ENCODE results near the gene MORF4L2. TPM values are rescaled to one million over a fixed set of nuclear protein-coding genes. Genes with fewer than 3 reads are reported as not detected.
A peak's percentile ranks its signal among the peaks of the same experiment; 100 is the strongest.

MORF4L2 gene, protein sequence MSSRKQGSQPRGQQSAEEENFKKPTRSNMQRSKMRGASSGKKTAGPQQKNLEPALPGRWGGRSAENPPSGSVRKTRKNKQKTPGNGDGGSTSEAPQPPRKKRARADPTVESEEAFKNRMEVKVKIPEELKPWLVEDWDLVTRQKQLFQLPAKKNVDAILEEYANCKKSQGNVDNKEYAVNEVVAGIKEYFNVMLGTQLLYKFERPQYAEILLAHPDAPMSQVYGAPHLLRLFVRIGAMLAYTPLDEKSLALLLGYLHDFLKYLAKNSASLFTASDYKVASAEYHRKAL
- polyA plus RNA-seq (2013, experiment 1 of 2) = 460 TPM
- polyA plus RNA-seq (2013, experiment 2 of 2) = 455 TPM

DNA sequence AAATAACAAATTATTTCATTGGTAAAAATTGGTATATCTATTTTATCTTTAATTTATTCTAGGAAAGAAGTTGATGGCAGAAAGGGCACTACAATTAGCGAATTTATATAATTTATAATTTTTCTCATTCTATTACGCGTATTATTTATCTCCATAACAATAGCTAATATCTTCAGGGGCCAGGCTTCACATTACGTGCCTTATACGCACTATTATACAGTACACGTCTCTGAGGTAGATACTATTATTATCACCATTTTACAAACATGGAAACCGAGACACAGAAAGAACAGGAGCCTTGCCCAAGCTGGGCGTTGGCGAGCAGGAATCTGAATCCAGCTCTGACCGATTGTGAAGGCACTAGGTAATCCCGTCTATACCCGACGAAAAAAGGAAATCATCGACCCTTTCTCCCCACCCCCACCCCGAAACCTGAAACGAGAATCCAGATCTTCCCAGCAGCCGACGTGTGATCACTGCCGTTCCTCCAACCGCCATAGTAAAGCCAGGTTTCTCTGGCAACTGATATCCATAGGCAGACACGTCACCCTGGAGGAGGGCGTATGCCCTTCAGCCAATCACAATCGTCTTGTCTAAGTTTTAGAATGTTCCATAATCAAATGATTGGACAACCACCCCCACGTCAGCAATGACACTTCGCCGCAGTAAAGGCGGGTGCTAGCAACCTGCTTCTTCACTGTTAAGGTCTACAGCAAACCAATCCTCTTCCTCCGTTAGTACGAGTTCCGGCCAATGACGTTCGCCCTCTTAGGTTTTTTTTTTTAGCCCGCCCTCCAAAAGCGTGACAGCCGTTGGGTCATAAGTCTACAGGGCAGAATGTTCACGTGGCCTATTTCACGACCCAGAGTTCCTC is at the start of gene MORF4L2:
Gene MORF4L2, minus strand, starts transcription at position 501 of the 874 bp plus-strand sequence. CDS start 9,672 bp downstream, outside the sequence.
- peak within 1 kb of the TSS; percentile 64 for H3K4me3 ChIP-seq (ENCODE audit: extremely low read depth, insufficient read depth, low read length, poor library complexity, severe bottlenecking)
- peaks cover 29% of the 10 kb centered on the region for H3K36me3 ChIP-seq (ENCODE audit: control insufficient read depth, insufficient read depth, low read length)
- 0% methylated on average over 10 to 12 of the region's 37 CpGs for WGBS, 2 experiments (ENCODE audit: insufficient coverage in 2 of 2)
- peak within 1 kb of the TSS; percentile 99 for H3K27ac ChIP-seq (ENCODE audit: low read depth, low read length, severe bottlenecking)
- no peaks in the 10 kb centered on the region for H3K4me1 ChIP-seq (ENCODE audit: control insufficient read depth, insufficient read depth, low read length, poor library complexity, severe bottlenecking)
- H3K9me3 ChIP-seq (ENCODE audit: control insufficient read depth, low read length) = no peaks in the 10 kb centered on the region

DNA sequence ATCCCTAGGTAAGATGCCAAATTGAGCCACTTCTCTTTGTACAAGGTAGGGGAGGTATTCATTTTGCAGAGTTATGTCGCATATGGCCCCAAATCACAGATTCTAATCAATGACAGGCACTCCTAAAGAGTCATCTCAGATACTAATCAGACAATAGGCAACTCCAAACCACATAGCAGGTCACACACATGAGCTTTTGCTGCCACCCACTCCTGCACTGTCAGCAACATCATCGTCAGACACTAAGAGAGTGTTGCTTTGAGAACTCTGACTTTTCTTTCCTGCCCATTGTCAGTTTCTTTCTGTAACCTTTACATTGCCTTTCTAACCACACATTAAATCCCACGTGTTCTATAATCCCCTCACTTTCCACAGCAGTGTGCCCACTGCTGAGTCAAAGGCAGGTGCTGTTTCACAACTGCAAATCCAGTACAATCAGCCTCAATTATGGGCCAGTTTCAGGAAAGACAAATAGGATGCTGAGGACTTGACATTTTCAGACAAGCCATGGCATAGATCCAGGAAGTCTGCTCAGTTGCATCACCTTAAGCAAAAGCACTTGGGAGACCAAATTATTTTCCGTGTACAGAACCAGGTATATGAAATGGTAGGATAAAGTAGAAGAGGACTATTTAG is 47.7 kb upstream of the MORF4L2 start:
- Histone ChIP-seq H3K36me3 (ENCODE audit: control insufficient read depth, insufficient read depth, low read length) (no peaks in the 10 kb centered on the region), H3K9me3 (ENCODE audit: control insufficient read depth, low read length) (no peaks in the 10 kb centered on the region), H3K4me3 (ENCODE audit: extremely low read depth, insufficient read depth, low read length, poor library complexity, severe bottlenecking) (no peak overlapping the region), H3K4me1 (ENCODE audit: control insufficient read depth, insufficient read depth, low read length, poor library complexity, severe bottlenecking) (peaks cover 17% of the 10 kb centered on the region), H3K27ac (ENCODE audit: low read depth, low read length, severe bottlenecking) (peak overlapping the region; percentile 10)
- 75 to 83% methylated on average over 1 to 3 of the region's 4 CpGs for WGBS, 2 experiments (ENCODE audit: insufficient coverage in 2 of 2)

DNA sequence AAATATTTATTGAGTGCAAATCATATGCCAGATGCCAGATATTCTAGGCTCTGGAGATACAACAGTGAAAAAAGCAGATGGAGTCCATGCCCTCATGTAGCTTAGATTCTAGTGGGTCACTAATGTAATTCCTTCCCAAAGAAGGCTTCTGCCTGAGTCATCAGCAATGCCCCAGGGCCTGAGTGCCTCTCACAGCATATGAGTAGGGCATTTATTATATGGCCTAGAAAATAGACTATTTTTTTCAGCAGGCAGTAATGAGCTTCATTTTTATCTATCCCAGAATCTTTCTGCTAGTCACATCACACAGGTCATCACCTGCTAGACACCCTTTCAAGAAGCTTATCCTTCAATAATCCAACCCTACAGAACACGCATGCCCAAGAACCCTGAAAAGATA is 46.5 kb upstream of the MORF4L2 start:
- H3K27ac ChIP-seq (ENCODE audit: low read depth, low read length, severe bottlenecking) = no peak overlapping the region

DNA sequence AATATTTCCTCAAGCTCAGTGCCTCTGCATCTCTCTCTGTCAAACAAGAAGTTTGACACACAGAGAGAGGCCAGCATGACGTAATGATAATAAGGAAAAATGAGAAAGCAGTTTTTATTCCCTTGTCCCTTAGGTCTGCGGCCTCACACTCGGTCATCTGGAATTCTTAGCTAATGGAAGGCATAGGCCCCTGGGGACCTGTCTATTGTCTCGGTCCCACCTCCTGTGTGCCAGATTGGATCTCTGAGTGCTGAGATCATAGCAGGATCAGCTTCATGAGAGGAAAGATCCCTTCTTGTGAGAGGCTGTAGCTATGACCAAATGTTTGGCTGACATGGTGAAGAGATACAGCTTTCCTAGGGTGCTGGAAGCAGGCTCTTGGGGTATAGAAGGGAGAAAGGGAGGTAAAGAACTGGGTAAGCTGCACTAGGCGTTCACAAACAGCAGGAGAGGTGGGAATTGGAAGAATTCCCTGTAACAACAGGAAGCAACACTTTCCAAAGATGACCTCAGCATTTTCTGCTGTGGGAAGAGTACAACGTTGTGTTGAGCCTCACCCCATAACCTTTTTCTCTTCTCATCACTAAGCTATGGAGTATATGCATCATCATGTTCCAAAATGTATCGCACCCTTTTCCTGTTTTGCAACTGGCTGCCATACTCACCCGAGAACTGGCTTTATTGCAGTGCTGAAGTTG is 44.4 kb upstream of the MORF4L2 start:
- no peaks in the 10 kb centered on the region for H3K36me3 ChIP-seq (ENCODE audit: control insufficient read depth, insufficient read depth, low read length)
- no peak overlapping the region for H3K4me3 ChIP-seq (ENCODE audit: extremely low read depth, insufficient read depth, low read length, poor library complexity, severe bottlenecking)
- WGBS, 2 experiments (ENCODE audit: insufficient coverage in 2 of 2) = 78% methylated on average over 3 of the region's 8 CpGs; no CpG with 5 or more reads in 1 of the 2 experiments
- peak overlapping the region; percentile 81 for H3K27ac ChIP-seq (ENCODE audit: low read depth, low read length, severe bottlenecking)
- no peaks in the 10 kb centered on the region for H3K9me3 ChIP-seq (ENCODE audit: control insufficient read depth, low read length)
- peaks cover 18% of the 10 kb centered on the region for H3K4me1 ChIP-seq (ENCODE audit: control insufficient read depth, insufficient read depth, low read length, poor library complexity, severe bottlenecking)

More for the DNA sequence above, 46.5 kb upstream of the MORF4L2 start:
- H3K4me3 ChIP-seq (ENCODE audit: extremely low read depth, insufficient read depth, low read length, poor library complexity, severe bottlenecking) = no peak overlapping the region
- H3K9me3 ChIP-seq (ENCODE audit: control insufficient read depth, low read length) = no peaks in the 10 kb centered on the region
- H3K36me3 ChIP-seq (ENCODE audit: control insufficient read depth, insufficient read depth, low read length) = no peaks in the 10 kb centered on the region
- WGBS, 2 experiments (ENCODE audit: insufficient coverage in 2 of 2) = no CpG with 5 or more reads among the region's 1 CpG
- H3K4me1 ChIP-seq (ENCODE audit: control insufficient read depth, insufficient read depth, low read length, poor library complexity, severe bottlenecking) = peaks cover 18% of the 10 kb centered on the region

DNA sequence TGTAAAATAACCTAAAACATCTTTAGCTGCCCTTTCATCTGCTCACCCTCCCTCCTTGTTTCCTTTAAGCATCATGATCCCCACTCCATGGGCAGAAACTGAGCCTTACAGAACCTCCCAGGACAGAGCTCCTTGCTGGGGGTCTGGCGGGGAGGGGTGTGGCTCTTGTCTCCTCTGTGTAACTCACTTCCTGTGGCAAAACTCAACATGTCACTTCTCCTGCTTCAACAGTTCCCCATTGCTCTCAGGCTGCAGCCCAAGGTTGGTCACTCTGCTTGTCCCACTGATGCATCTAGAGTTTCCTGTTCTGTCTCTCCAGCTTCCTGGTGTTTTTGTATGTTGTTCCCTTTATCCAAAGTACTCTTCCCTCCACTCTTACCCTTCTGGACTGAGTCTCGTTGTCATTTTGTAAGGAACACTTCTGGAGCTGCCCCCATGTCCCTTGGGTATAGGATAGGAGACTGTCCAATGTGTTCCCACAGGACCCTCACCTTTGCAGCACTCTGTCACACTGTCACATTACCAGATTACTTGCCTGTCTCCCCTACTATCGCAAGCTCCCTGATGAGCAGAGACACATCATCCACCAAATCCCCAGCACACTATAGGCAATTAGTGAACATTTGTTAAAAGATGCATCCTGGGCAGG is 43.8 kb upstream of the MORF4L2 start:
- no CpG with 5 or more reads among the region's 3 CpGs for WGBS, 2 experiments (ENCODE audit: insufficient coverage in 2 of 2)
- H3K4me1 ChIP-seq (ENCODE audit: control insufficient read depth, insufficient read depth, low read length, poor library complexity, severe bottlenecking) = peaks cover 18% of the 10 kb centered on the region
- peak overlapping the region; percentile 81 for H3K27ac ChIP-seq (ENCODE audit: low read depth, low read length, severe bottlenecking)

DNA sequence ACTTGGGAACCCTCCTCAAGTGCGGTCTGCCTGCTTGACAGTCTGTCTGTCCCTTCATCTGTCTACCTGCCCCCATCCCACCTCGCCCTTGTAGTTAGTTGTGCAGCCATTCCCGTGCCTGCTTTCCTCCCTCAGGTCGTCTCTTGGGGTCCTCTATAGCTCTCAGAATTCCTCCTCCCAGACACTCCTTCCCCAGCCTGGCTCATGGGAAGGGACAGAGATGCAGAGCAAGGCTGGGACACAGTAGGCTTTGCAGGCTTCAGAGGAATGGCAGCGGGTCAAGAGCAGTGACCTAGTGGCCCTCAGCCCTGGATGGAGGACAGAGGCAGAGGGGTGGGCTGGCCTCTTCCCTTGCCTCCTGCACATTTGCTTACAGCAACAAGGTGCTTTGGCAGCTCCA is 42.5 kb upstream of the MORF4L2 start:
- H3K4me1 ChIP-seq (ENCODE audit: control insufficient read depth, insufficient read depth, low read length, poor library complexity, severe bottlenecking) = peaks cover 18% of the 10 kb centered on the region
- 80% methylated on average over 1 of the region's 5 CpGs; no CpG with 5 or more reads in 1 of the 2 experiments for WGBS, 2 experiments (ENCODE audit: insufficient coverage in 2 of 2)
- H3K27ac ChIP-seq (ENCODE audit: low read depth, low read length, severe bottlenecking) = no peak overlapping the region
- H3K36me3 ChIP-seq (ENCODE audit: control insufficient read depth, insufficient read depth, low read length) = no peaks in the 10 kb centered on the region
- H3K9me3 ChIP-seq (ENCODE audit: control insufficient read depth, low read length) = no peaks in the 10 kb centered on the region
- no peak overlapping the region for H3K4me3 ChIP-seq (ENCODE audit: extremely low read depth, insufficient read depth, low read length, poor library complexity, severe bottlenecking)

More for the DNA sequence above, 43.8 kb upstream of the MORF4L2 start:
- Histone ChIP-seq H3K9me3 (ENCODE audit: control insufficient read depth, low read length) (no peaks in the 10 kb centered on the region), H3K4me3 (ENCODE audit: extremely low read depth, insufficient read depth, low read length, poor library complexity, severe bottlenecking) (no peak overlapping the region), H3K36me3 (ENCODE audit: control insufficient read depth, insufficient read depth, low read length) (no peaks in the 10 kb centered on the region)

DNA sequence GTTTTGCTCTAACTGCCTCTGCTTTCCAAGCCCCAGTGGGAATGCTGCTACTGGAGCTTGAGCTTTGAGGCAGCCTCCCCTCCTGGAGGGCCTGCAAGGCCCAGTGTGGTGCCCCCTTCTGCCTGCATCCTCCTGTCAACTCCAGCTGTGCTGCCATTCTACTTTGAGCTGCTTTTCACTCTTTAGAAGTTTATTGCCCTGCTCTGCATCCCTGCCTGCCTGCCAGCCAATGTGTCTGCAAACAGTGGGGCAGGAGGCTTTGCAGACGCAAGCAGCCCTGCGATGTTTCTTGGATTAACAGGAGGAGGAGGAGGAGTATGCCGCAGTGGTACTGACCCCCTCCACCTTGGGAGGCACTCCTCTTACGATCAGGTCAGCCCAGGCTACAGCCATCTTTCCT is 40.6 kb upstream of the MORF4L2 start:
- H3K9me3 ChIP-seq (ENCODE audit: control insufficient read depth, low read length) = no peaks in the 10 kb centered on the region
- H3K27ac ChIP-seq (ENCODE audit: low read depth, low read length, severe bottlenecking) = no peak overlapping the region
- WGBS, 2 experiments (ENCODE audit: insufficient coverage in 2 of 2) = no CpG with 5 or more reads among the region's 4 CpGs
- H3K36me3 ChIP-seq (ENCODE audit: control insufficient read depth, insufficient read depth, low read length) = no peaks in the 10 kb centered on the region
- peaks cover 18% of the 10 kb centered on the region for H3K4me1 ChIP-seq (ENCODE audit: control insufficient read depth, insufficient read depth, low read length, poor library complexity, severe bottlenecking)
- H3K4me3 ChIP-seq (ENCODE audit: extremely low read depth, insufficient read depth, low read length, poor library complexity, severe bottlenecking) = no peak overlapping the region

DNA sequence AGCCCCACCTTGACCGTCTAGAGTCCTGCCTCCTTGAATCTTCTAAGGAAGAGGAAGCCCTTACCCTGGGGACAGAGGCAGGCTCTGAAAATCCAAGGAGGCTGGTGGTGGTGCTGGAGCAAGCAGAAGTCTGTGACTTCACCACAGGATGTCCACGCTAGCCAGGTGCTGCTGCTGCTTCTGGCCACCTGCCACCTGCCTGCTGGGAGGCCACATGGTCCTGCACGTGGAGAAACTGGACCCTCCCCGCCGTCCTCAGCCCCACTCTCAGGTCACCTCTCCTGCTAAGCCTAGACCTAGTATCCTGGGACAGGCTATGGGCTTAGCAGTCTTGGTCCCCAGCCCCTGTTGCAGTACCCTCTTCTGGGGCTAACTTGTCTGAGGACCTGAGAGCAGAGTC is 40.0 kb upstream of the MORF4L2 start:
- Histone ChIP-seq H3K4me1 (ENCODE audit: control insufficient read depth, insufficient read depth, low read length, poor library complexity, severe bottlenecking) (peaks cover 18% of the 10 kb centered on the region), H3K9me3 (ENCODE audit: control insufficient read depth, low read length) (no peaks in the 10 kb centered on the region), H3K4me3 (ENCODE audit: extremely low read depth, insufficient read depth, low read length, poor library complexity, severe bottlenecking) (no peak overlapping the region), H3K36me3 (ENCODE audit: control insufficient read depth, insufficient read depth, low read length) (no peaks in the 10 kb centered on the region), H3K27ac (ENCODE audit: low read depth, low read length, severe bottlenecking) (no peak overlapping the region)
- WGBS, 2 experiments (ENCODE audit: insufficient coverage in 2 of 2) = 100% methylated on average over 1 of the region's 5 CpGs

DNA sequence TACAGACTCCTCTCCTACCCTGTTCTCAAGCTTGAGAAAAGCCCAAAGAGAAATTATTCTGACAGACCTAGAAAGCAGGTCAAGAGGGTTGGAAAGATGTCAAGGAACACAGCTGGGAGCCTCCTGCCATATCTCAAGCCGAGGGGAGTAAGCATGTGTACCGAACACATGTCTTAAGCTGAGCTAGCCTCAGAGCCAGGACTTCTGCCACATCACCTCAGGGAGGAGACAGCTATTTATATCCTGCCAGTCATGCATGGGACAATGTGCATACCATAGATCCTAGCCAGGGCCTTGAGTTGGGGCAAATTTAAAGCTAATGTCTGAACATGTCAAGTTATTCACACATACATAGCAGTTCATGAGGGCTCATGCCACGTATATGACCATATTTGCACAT is 36.0 kb upstream of the MORF4L2 start:
- Histone ChIP-seq H3K36me3 (ENCODE audit: control insufficient read depth, insufficient read depth, low read length) (no peaks in the 10 kb centered on the region), H3K4me1 (ENCODE audit: control insufficient read depth, insufficient read depth, low read length, poor library complexity, severe bottlenecking) (no peaks in the 10 kb centered on the region), H3K27ac (ENCODE audit: low read depth, low read length, severe bottlenecking) (no peak overlapping the region), H3K9me3 (ENCODE audit: control insufficient read depth, low read length) (no peaks in the 10 kb centered on the region), H3K4me3 (ENCODE audit: extremely low read depth, insufficient read depth, low read length, poor library complexity, severe bottlenecking) (no peak overlapping the region)
- 93 to 100% methylated on average over 2 of the region's 3 CpGs for WGBS, 2 experiments (ENCODE audit: insufficient coverage in 2 of 2)

DNA sequence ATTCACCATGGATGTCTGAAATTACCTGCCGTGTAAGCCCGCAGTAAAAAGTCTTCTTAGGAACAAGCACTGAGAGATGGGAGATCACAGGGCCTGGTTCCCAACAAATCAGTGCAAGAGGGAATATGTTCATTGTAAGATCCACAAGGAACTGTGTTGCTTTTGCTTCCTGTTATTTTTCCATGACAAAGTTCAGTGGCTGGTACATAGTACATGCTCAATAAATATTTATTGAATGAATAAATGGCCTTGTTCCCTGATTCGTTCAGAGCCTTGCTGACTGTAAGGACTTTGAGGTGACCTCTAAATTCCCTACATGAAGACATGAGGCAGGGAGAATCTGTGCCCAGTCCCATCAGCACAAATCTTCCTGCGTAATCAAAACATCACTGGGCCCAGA is 31.6 kb upstream of the MORF4L2 start:
- Histone ChIP-seq H3K27ac (ENCODE audit: low read depth, low read length, severe bottlenecking) (no peak overlapping the region), H3K36me3 (ENCODE audit: control insufficient read depth, insufficient read depth, low read length) (no peaks in the 10 kb centered on the region), H3K9me3 (ENCODE audit: control insufficient read depth, low read length) (no peaks in the 10 kb centered on the region), H3K4me1 (ENCODE audit: control insufficient read depth, insufficient read depth, low read length, poor library complexity, severe bottlenecking) (peaks cover 4% of the 10 kb centered on the region), H3K4me3 (ENCODE audit: extremely low read depth, insufficient read depth, low read length, poor library complexity, severe bottlenecking) (no peak overlapping the region)
- WGBS, 2 experiments (ENCODE audit: insufficient coverage in 2 of 2) = no CpG with 5 or more reads among the region's 4 CpGs
